Activated CD8-positive, alpha-beta memory T cell treated with anti-CD3 and anti-CD28 coated beads, Interleukin-2, amount 50 U/mL, for 24 hours (primary cell): ENCODE results near the gene OR2AG2.
A peak's percentile ranks its signal among the peaks of the same experiment; 100 is the strongest.

Experiments
- DNase-seq: peaks from one replicate; pipeline ENCODE4 v3.0.0-alpha.2; 2020; ENCODE audit errors: extremely low read depth

Gene OR2AG2

DNA sequence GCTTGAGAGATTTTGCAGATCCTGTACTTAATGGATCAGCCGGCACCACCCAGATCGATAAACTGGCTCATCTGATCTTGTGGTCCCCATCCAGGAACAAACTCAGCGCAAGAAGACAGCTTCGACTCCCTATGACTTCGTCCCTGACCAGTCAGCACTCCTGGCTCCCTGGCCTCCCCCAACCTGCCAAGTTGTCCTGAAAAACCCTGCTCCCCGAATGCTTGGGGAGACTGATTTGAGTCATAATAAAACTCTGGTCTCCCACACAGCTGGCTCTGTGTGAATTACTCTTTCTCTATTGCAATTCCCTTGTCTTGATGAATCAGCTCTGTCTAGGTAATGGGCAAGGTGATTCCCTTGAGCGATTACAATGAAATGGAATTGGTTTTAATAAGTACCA is 29.5 kb downstream of the OR2AG2 start:
- DNase-seq = no peak

DNA sequence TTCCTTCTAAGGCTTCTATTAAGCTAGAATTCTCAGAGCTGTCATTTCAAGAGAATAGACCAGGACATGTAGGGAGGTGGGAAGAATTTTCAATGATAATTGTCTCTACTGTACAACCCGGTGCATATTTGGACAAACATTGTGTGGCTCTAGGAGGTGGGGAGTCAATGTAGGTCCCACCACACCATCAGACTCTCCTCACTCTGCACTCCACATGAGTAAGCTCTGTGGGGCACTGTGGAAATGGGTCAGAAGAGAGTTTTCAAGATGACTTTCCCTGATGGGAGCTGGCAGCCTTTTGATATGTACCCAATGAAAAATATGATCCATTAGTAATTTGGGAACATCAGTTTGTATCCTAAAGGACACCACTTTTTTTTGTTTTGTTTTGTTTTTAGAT is 33.2 kb downstream of the OR2AG2 start:
- no peak for DNase-seq

DNA sequence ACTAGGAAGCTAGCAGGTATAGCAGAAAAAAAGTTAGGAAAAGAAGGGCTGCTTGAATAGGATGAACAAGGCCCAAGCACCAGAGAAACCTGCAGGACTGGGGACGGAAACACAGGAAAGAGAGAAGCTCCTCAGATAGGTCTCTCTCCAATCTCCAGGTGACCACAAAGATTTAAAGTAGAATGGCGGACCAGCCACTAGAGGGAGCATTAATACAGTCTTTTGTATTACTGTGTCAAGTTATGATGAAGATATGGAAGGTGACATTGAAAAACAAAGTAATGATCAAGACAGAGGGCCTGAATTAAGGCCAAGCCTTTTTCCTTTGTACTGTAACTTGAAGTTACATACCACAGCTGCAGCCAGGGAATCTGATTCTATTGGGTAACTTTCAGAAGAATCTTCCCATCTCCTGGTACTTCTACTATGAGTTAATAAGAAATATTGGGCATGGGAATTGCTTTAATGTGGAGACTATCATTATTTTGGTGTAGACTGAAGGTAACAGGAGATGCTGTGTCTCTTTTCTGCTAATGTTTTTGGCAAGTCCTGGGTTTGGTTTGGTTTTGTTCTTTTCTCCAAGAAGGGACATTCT is 33.8 kb downstream of the OR2AG2 start:
- peak; percentile 29 for DNase-seq

DNA sequence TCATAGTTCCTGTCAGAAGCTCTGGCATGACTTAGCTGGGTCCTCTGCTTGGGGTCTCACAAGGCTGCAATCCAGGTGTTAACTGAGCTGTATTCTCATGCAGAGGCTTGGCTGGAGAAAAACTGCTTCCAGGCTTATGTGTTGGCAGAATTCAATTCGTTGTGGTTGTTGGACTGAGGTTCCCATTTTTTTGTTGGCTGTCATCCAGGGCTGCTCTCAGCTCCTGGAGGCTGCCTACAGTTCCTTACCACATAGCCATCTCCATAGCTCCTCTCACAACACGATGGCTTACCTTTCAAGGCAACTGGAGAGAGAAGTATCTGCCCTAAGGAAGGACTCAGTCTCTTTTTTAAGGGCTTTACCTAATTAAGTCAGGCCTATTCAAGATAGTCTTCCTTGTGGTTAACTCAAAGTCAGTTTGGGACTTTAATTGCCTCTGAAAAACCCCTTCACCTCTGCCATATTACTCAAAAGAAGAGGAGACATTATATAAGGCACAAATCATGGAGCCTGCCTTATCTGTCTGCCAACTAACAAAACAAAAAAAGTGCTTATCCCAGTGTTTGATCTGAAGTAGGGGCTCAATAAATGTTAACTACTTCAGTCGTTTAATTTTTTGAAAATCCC is 35.2 kb downstream of the OR2AG2 start:
- DNase-seq = no peak

DNA sequence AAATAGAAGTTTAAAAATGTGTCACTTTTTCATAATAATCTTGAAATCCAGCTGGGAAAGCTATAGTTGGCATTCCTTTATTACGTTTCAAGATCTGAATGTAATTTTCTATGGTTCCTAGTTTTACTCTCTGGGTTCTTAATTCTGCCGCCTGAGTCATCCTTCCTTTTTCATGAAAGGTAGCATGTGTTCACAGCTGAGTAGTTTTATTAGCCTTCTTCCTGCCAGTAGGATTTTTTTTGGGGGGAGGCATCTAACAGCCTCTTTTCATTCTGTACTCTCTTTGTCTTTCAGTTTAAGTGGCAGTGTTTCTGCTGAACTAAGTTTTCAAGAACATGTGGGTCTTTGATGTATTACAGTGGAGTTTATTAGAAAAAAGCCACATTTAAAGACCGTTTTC is 36.5 kb downstream of the OR2AG2 start:
- no peak for DNase-seq

DNA sequence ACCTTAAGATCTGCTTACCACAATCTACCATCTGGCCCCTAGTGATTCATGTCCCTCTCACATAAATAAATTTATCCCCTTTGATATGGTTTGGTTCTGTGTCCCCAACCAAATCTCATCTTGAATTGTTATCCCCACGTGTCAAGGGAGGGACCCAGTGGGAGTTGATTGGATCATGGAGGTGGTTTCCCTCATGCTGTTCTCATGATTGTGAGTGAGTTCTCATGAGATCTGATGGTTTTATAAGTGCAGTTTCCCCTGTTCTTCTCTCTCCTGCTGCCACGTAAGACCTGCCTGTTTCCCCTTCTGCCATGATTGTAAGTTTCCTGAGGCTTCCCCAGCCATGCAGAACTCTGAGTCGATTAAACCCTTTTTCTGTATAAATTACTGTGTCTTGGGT is 37.2 kb downstream of the OR2AG2 start:
- no peak for DNase-seq

DNA sequence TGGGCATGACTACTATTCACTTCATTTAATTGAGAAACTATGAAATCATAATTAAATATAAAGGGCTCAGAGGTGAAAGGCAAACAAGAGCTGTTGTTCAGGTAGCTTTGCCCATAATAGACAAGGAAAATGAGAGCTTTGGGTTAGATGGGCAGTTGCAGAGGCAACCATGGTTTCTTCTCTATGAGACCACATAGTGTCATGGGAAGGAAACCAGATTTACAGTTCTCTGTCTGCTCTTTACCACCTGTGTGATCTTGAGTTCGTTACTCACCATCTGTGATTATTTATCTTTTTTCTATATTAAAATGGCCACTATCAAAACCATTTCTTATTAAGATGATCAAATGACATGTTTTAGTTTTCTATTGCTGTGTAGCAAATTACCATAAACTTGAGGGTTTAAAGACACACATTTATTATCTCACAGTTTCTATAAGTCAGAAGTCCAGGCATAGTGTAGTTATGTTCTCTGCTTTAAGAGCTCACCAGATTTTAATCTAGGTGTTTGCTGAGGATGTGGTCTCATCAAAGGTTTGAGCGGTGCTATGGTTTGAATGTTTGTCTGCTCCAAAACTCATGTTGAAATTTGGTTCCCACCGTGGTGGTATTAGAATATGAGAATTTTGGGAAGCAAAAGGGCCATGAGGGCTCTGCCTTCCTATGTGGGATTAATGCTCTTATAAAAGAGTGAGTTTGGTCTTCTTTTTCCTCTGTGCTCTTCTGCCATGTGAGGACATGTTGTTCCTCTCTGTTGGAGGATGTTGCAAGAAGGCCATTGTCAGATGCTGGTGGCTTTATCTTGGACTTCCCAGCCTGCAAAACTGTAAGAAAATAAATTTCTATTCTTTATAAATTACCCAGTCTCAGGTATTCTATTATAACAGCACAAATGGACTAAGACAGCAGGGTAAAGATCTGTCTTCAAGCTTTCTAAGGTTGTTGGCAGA is 38.2 kb downstream of the OR2AG2 start:
- no peak for DNase-seq

DNA sequence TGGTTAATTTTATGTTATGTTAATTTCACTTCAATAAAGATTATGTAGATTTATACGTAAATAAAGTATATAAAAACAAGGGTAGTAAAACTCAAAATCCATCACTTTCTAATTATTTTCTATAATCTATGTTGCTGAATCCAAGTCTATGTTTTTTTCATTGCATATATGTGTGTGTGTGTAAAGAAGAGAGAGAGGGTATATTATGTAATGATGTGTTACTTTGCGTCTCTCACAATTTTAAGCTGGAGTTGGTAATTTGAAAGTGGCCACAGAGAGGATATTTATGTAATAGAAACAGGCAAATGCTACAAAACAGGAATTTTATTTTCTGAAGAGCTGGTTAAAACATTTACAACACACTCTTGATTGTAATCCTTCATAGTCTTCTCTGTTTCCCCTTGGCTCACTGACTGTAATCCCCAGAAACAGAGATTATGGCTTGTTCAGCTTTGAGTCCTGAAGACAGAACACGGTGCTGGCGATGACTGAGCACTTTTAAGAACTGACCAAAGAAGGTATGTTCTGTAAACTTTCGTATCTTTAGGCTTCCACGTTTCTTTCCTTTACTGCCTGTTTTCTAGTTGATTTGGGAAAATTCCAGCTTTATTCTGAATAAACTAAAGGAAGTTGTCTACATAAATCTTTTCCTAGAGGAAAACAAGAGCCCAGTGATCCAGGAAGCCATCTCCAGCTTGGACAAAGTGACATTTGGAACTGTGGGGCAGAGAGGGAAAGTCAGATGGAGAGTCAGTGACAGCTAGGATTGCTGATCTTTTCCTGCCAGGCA is 43.6 kb downstream of the OR2AG2 start:
- no peak for DNase-seq

DNA sequence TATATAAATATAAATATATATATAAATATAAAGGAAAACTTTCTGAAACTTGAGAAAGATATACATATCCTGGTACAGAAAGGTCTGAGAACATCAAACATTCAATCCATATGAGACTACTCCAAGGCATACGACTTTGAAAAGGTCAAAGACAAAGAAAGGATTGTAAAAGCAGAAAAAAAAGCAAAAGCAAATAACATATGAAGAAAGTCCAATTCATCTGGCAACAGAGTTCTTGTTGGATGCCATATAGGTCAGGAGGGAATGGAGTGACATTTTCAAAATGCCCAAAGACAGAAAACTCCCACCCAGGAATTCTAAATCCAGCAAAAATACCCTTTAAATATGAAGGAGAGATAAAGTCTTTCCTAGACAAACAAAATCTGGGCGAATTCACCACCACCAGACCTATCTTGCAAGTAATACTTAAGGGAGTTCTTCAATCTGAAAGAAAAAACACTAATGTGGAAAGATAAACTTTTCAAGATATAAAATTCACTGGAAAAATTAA is 46.3 kb downstream of the OR2AG2 start:
- no peak for DNase-seq

DNA sequence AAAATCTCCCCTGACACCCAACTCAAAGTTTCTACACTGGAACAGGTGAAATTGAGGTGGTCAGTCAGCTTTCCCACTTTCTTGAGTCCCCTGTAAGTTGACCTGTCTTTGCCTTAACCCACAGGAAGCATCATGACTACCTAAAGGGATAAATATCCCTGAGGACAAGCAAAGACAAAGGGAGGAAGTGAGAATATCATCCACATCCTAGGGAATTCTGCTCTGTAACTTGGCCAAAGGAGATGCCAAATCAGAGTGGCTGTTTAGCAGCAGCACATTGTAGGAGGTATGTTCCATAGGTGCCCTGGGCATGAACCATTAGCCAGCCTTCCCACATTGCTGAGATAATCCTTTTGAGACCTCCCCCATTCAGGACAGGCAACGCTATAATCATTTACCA is 47.8 kb downstream of the OR2AG2 start:
- no peak for DNase-seq

DNA sequence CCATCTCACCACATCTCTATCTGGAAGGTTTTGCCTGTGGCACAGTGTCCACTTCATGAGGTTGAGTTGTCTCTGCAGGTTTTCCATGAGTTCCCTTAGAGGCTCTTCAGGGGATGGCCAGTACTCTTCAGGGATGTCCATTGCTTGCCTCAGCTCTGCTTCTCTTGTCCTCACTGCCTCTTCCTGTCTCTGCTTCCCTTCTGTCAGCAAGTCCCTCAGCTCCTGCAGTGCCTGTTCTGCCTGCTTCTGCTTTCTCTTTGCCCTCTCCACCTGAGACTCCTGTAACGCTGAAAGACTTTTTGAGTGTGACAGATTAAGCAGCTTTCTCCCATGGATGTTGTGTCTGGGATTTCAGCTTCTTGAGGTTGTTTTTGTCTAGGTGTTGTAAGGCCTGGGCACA is 50.4 kb downstream of the OR2AG2 start:
- DNase-seq = no peak

DNA sequence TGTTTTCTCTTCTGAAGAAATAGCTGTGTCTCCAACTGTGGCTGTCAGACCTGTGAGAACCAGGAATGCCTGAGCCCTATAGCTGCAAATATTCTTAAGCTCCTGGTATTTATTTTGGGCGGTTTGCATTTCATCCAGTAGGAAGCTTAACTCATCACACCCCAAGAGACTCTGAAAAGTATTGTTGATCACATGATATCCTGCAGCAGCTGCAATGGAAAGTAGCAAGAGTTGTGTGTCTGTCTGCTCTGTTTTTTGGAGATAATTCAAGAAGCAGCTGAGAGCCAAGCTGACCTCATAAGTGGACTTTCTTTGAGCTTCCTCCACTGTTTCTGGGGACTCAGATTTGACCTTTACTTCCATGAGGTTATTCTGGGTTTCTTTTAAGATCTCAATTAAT is 52.2 kb downstream of the OR2AG2 start:
- DNase-seq = no peak

DNA sequence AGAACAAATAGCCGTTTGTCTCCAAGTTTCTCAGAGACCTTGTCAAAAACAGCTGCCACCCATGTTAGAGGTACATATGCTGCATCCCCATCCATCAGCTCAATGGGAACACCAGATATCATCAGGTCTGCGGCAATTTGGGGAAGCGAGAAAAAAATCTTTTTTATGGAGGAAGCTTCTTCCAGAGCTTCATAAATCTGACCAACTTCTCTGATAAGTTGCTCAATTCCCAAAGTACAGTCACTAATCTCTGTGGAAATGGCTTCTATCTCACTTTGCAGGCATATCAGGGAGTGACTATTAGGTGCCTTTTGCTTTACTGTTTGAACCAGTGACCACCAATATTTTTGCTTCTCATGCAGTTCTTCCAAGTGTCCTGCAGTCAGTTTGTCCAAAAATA is 54.4 kb downstream of the OR2AG2 start:
- no peak for DNase-seq
